Lower leg skin (tissue), 3 donors: Measurements from ENCODE around the gene PTPRN2.

ENCODE experiments used
- CTCF ChIP-seq, 3 donors: fragments of 450-650 bp; IDR thresholded peaks; one replicate each; pipeline ENCODE4 v1.5.1; 2016; ENCODE audit warnings: antibody characterized with exemption in 3 of 3, mild to moderate bottlenecking in 3 of 3, moderate library complexity in 2 of 3
- POLR2A ChIP-seq, 2 donors: fragments of 450-650 bp; IDR thresholded peaks; one replicate each; pipeline ENCODE4 v1.6.1; 2016 to 2017; ENCODE audit warnings: antibody characterized with exemption in 2 of 2, mild to moderate bottlenecking in 1 of 2, moderate library complexity in 1 of 2

- TF ChIP-seq CTCF (IDR thresholded peaks at IDR 0.05) (no peak), POLR2A (IDR thresholded peaks at IDR 0.05) (no peak)
Observed at GRCh38 chr7:158612546-158612945, 24.9 kb upstream of the PTPRN2 start.
